SK-N-SH (cell line): ENCODE results near the gene NEUROG1. TPM values are rescaled to one million over a fixed set of nuclear protein-coding genes. Genes with fewer than 3 reads are reported as not detected.

Source experiments
- CTCF ChIA-PET: fragments of 300-600, 350-600 bp; formaldehyde crosslinking; extraction: SDS; loops from one replicate; lab custom pipeline; 2021; lab: Yijun Ruan, JAX
- POLR2A ChIA-PET: fragments of 350-600 bp; sonication (Branson Sonifier 250); formaldehyde crosslinking; extraction: SDS; loops from one replicate; lab custom pipeline; 2020; ENCODE audit warnings: antibody characterized with exemption, inconsistent platforms; lab: Yijun Ruan, JAX
- DNase-seq: peaks from one replicate; pipeline ENCODE4 v3.0.0; 2012
- H2AFZ ChIP-seq: fragments of 200-600 bp; sonication (generic); 2 replicates; pipeline ENCODE4 v1.8.1; 2016; ENCODE audit warnings: antibody characterized with exemption, mild to moderate bottlenecking, low read depth
- H3F3A ChIP-seq: fragments of 200-600 bp; sonication (generic); replicated peaks from 2 replicates; pipeline ENCODE3; 2016; ENCODE audit warnings: antibody characterized with exemption, mild to moderate bottlenecking; ENCODE audit not compliant: insufficient read depth
- H3K27ac ChIP-seq, 2 experiments: fragments of 200-500 bp in 1 of 2; fragments of 200-600 bp in 1 of 2; sonication (Bioruptor generic) in 1 of 2; sonication (generic), shearing (Covaris generic) in 1 of 2; 2 replicates each; pipeline versions ENCODE4 v1.5.1 to v1.6.1; 2014 to 2016; ENCODE audit warnings: low read depth in 2 of 2, inconsistent platforms in 1 of 2, low read length in 1 of 2, mild to moderate bottlenecking in 1 of 2, mixed read lengths in 1 of 2
- H3K27me3 ChIP-seq: fragments of 200-600 bp; sonication (generic), shearing (Covaris generic); 2 replicates; pipeline ENCODE4 v1.6.1; 2016; ENCODE audit warnings: mixed run types; ENCODE audit not compliant: insufficient read depth
- H3K36me3 ChIP-seq, 2 experiments: fragments of 200-500 bp in 1 of 2; fragments of 200-600 bp in 1 of 2; sonication (Bioruptor generic) in 1 of 2; sonication (generic) in 1 of 2; replicated peaks in 1 of 2; 2 replicates each; pipeline versions ENCODE3 to v1.5.1; 2014 to 2016; ENCODE audit warnings: low read length in 1 of 2, mild to moderate bottlenecking in 1 of 2; ENCODE audit not compliant: insufficient read depth in 2 of 2, control insufficient read depth in 1 of 2
- H3K4me1 ChIP-seq, 2 experiments: fragments of 200-500 bp in 1 of 2; fragments of 200-600 bp in 1 of 2; sonication (Bioruptor generic) in 1 of 2; sonication (generic), shearing (Covaris generic) in 1 of 2; 2 replicates each; pipeline versions ENCODE4 v1.5.1 to v1.6.1; 2014 to 2016; ENCODE audit warnings: low read depth in 1 of 2, low read length in 1 of 2, mixed run types in 1 of 2; ENCODE audit not compliant: insufficient read depth in 2 of 2, control insufficient read depth in 1 of 2
- H3K4me2 ChIP-seq: fragments of 200-600 bp; sonication (generic), shearing (Covaris generic); 2 replicates; pipeline ENCODE4 v1.6.1; 2017; ENCODE audit warnings: mixed run types
- H3K4me3 ChIP-seq, 2 experiments: fragments of 200-500 bp in 1 of 2; fragments of 200-600 bp in 1 of 2; sonication (Bioruptor generic) in 1 of 2; sonication (generic), shearing (Covaris generic) in 1 of 2; 2 replicates each; pipeline versions ENCODE4 v1.5.1 to v1.8.1; 2014 to 2016; ENCODE audit warnings: low read depth in 2 of 2, inconsistent platforms in 1 of 2, low read length in 1 of 2, mild to moderate bottlenecking in 1 of 2, mixed read lengths in 1 of 2, moderate library complexity in 1 of 2
- H3K79me2 ChIP-seq: fragments of 200-600 bp; sonication (generic); 2 replicates; pipeline ENCODE4 v1.8.1; 2017; ENCODE audit warnings: mild to moderate bottlenecking; ENCODE audit not compliant: insufficient read depth
- H3K9ac ChIP-seq: fragments of 200-600 bp; sonication (generic); 2 replicates; pipeline ENCODE4 v1.6.1; 2017; ENCODE audit warnings: mixed run types
- H3K9me2 ChIP-seq: fragments of 200-600 bp; sonication (generic); 2 replicates; pipeline ENCODE4 v1.6.1; 2017; ENCODE audit warnings: mixed run types
- H3K9me3 ChIP-seq: fragments of 200-600 bp; sonication (generic); 2 replicates; pipeline ENCODE4 v1.6.1; 2017; ENCODE audit warnings: mixed run types, mild to moderate bottlenecking, moderate library complexity
- H4K20me1 ChIP-seq: fragments of 200-600 bp; sonication (generic); 2 replicates; pipeline ENCODE4 v1.6.1; 2017; ENCODE audit warnings: mild to moderate bottlenecking, mixed run types; ENCODE audit not compliant: insufficient read depth
- CTCF ChIP-seq: fragments of 200-600 bp; sonication (generic); IDR thresholded peaks from 2 replicates; pipeline ENCODE4 v1.6.1; 2017; ENCODE audit warnings: antibody characterized with exemption, mild to moderate bottlenecking, moderate library complexity
- EP300 ChIP-seq, 2 experiments: IDR thresholded peaks; 2 replicates each; pipeline versions ENCODE4 v1.4.0 to v1.6.1; 2012; ENCODE audit warnings: borderline replicate concordance in 1 of 2, low read depth in 1 of 2, low read length in 1 of 2
- FOXJ3 ChIP-seq: sonication (generic); formaldehyde crosslinking; IDR thresholded peaks from 2 replicates; pipeline ENCODE4 v1.5.1; 2020; ENCODE audit warnings: mild to moderate bottlenecking, missing genetic modification reagents
- IRF3 ChIP-seq: fragments of 150-350 bp; IDR thresholded peaks from 2 replicates; pipeline ENCODE4 v1.6.1; 2016; ENCODE audit warnings: mild to moderate bottlenecking, low read depth, low read length
- MAX ChIP-seq: IDR thresholded peaks from 2 replicates; pipeline ENCODE4 v1.4.0; 2012; ENCODE audit warnings: low read depth
- PBX3 ChIP-seq: IDR thresholded peaks from 2 replicates; pipeline ENCODE4; 2012
- POLR2AphosphoS5 ChIP-seq: IDR thresholded peaks from 2 replicates; pipeline ENCODE4 v1.6.1; 2012; ENCODE audit warnings: low read depth, low read length
- RFX5 ChIP-seq: IDR thresholded peaks from 2 replicates; pipeline ENCODE4 v1.6.1; 2012; ENCODE audit warnings: mild to moderate bottlenecking, improper control_type of control experiment, low read length
- SMC3 ChIP-seq: IDR thresholded peaks from 2 replicates; pipeline ENCODE4 v1.6.1; 2012; ENCODE audit warnings: low read depth, low read length, improper control_type of control experiment
- TCF12 ChIP-seq: IDR thresholded peaks from 2 replicates; pipeline ENCODE4 v1.4.0; 2012
- WGBS: methylation state at CpG from one replicate; pipeline ENCODE4 v1.1.6; 2017; ENCODE audit warnings: low lambda C conversion rate; 5-methylcytosine and 5-hydroxymethylcytosine counted together
- polyA plus RNA-seq, 3 experiments: library from polyadenylated mRNA; depleted of rRNA; stranded (reverse); fragments of >200 nt; gene quantifications; 2 replicates each; pipeline ENCODE4 v1.2.3, GENCODE V29; 2012

Gene NEUROG1
- polyA plus RNA-seq, 1 of the 3 experiments (the other 2 are of a cell fraction), result not detected

GRCh38 chr5:135526924-135527323 lies 8.8 kb downstream of the NEUROG1 start:
- Histone ChIP-seq H3K79me2 (no peaks in the 10 kb centered on the region), H3K27ac (no peak overlapping the region), H3K36me3 (no peaks in the 10 kb centered on the region), H3K9ac (no peak overlapping the region), H4K20me1 (no peaks in the 10 kb centered on the region), H3F3A (no peaks in the 10 kb centered on the region), H3K27me3 (peaks cover 17% of the 10 kb centered on the region; the same call in 1 of the 2 replicates), H3K4me1 (no peaks in the 10 kb centered on the region), H3K4me2 (no peak overlapping the region), H3K9me3 (no peaks in the 10 kb centered on the region)
- ChIA-PET POLR2A (no interaction called here), CTCF (interaction anchor here (1.0 to 1.4 kb wide), 3 partner anchors 9 to 69 kb away, joined by 3 read pairs; no protein-coding TSS in a partner anchor)
- no peak for TF ChIP-seq PBX3
- TF ChIP-seq FOXJ3 (CRISPR knock-in tag), result no peak
- no peak for TF ChIP-seq MAX
- TF ChIP-seq TCF12, result no peak
- TF ChIP-seq SMC3, result no peak
- TF ChIP-seq CTCF, result no peak
- no peak for TF ChIP-seq EP300 (IDR thresholded peaks at IDR 0.05; ENCODE audit: borderline replicate concordance in 1 of 2, low read depth in 1 of 2, low read length in 1 of 2)
- TF ChIP-seq IRF3, result no peak
- TF ChIP-seq, all 33 proteins: peak for 0
- Histone ChIP-seq H3K4me3 (no peak overlapping the region), H3K9me2 (no peaks in the 10 kb centered on the region), H2AFZ (no peak overlapping the region)
- no peak for DNase-seq

GRCh38 chr5:135521964-135522363 lies 13.8 kb downstream of the NEUROG1 start:
- no peaks in the 10 kb centered on the region for H3K36me3 ChIP-seq
- H3F3A ChIP-seq, result no peaks in the 10 kb centered on the region
- 1% methylated on average over 2 of the region's 2 CpGs for WGBS
- no peak overlapping the region for H3K4me2 ChIP-seq
- no peak overlapping the region for H2AFZ ChIP-seq
- CTCF ChIA-PET, result interaction anchor here (1.2 kb wide), 1 partner anchor 308 kb away, joined by 3 read pairs; no protein-coding TSS in a partner anchor
- H3K79me2 ChIP-seq, result no peaks in the 10 kb centered on the region
- no peaks in the 10 kb centered on the region for H3K9me2 ChIP-seq
- no peak overlapping the region for H3K4me3 ChIP-seq
- no peaks in the 10 kb centered on the region for H4K20me1 ChIP-seq
- no peaks in the 10 kb centered on the region; the same call in 1 of the 2 replicates for H3K9me3 ChIP-seq
- POLR2A ChIA-PET, result no interaction called here
- DNase-seq, result no peak
- no peak overlapping the region for H3K27ac ChIP-seq
- H3K4me1 ChIP-seq, result no peaks in the 10 kb centered on the region
- no peaks in the 10 kb centered on the region for H3K27me3 ChIP-seq
- no peak for TF ChIP-seq RFX5
- no peak for TF ChIP-seq MAX
- no peak for TF ChIP-seq POLR2AphosphoS5
- no peak for TF ChIP-seq CTCF
- H3K9ac ChIP-seq, result no peak overlapping the region
